ENCODE data around the gene PHF12. TPM values are rescaled to one million over a fixed set of nuclear protein-coding genes. Genes with fewer than 3 reads are reported as not detected.

Gene PHF12
- total and polyA plus RNA-seq, 2 of the 13 experiments (the other 11 are each of a cell fraction or from before 2014, with no cell fraction given) = 9.8 to 17.1 TPM

GRCh38 chr17:28956861-28957260 is 5.5 kb upstream of the PHF12 start (continued):
- TF ChIP-seq DZIP1 (CRISPR knock-in tag; IDR thresholded peaks at IDR 0.05) = no peak
- no peak for TF ChIP-seq ZNF672 (CRISPR knock-in tag; IDR thresholded peaks at IDR 0.05)
- TF ChIP-seq ISL2 (CRISPR knock-in tag; IDR thresholded peaks at IDR 0.05) = no peak
- no peak for TF ChIP-seq MTF1 (CRISPR knock-in tag; IDR thresholded peaks at IDR 0.05)
- TF ChIP-seq ZFP36 (IDR thresholded peaks at IDR 0.05; ENCODE audit: borderline replicate concordance, low read depth, low read length, partially characterized antibody) = no peak
- TF ChIP-seq ZSCAN9 (CRISPR knock-in tag; IDR thresholded peaks at IDR 0.05; ENCODE audit: borderline replicate concordance) = no peak
- TF ChIP-seq ZNF251 (CRISPR knock-in tag; IDR thresholded peaks at IDR 0.05) = no peak
- TF ChIP-seq ZNF564 (CRISPR knock-in tag; IDR thresholded peaks at IDR 0.05) = no peak
- no peak for TF ChIP-seq ZNF414 (CRISPR knock-in tag; IDR thresholded peaks at IDR 0.05)
- no peak for TF ChIP-seq MXD3 (CRISPR knock-in tag; IDR thresholded peaks at IDR 0.05)
- TF ChIP-seq RNF2 (conservative IDR thresholded peaks at IDR 0.05; ENCODE audit: low read depth) = no peak
- no peak for TF ChIP-seq ZHX2 (IDR thresholded peaks at IDR 0.05; ENCODE audit: low read depth)
- TF ChIP-seq ZHX2 (CRISPR knock-in tag; IDR thresholded peaks at IDR 0.05; ENCODE audit: borderline replicate concordance) = no peak
- no peak for TF ChIP-seq ZFP36L2 (CRISPR knock-in tag; IDR thresholded peaks at IDR 0.05)
